ENCODE measurements around the gene KIF3C.

Gene KIF3C

DNA sequence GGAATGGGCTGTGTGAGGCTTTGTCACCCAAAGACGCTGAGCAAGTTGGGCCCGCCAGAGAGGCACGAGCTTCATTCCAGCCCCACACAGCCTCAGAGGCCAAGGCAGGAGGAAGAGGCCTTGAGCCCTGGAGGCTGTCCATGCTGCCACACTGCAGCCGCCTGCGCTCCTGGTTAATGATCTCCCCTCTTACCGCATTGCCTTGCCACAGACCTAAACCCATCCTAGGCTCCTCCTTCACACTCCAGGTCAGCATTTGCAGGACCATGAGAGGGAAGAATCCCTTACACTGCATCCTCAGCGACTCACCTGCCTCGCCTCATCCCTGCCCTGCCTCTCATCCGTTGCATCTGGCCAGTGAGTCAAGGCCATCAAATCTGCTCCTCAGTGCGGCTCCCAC, 24.6 kb downstream of the KIF3C start (continued):
- TF ChIP-seq, protein P1, sequence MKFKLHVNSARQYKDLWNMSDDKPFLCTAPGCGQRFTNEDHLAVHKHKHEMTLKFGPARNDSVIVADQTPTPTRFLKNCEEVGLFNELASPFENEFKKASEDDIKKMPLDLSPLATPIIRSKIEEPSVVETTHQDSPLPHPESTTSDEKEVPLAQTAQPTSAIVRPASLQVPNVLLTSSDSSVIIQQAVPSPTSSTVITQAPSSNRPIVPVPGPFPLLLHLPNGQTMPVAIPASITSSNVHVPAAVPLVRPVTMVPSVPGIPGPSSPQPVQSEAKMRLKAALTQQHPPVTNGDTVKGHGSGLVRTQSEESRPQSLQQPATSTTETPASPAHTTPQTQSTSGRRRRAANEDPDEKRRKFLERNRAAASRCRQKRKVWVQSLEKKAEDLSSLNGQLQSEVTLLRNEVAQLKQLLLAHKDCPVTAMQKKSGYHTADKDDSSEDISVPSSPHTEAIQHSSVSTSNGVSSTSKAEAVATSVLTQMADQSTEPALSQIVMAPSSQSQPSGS (tag by site-specific recombination; IDR thresholded peaks at IDR 0.05; ENCODE audit: low read depth): no peak
- no peak for TF ChIP-seq ZBTB20 (tag by site-specific recombination; IDR thresholded peaks at IDR 0.05)

DNA sequence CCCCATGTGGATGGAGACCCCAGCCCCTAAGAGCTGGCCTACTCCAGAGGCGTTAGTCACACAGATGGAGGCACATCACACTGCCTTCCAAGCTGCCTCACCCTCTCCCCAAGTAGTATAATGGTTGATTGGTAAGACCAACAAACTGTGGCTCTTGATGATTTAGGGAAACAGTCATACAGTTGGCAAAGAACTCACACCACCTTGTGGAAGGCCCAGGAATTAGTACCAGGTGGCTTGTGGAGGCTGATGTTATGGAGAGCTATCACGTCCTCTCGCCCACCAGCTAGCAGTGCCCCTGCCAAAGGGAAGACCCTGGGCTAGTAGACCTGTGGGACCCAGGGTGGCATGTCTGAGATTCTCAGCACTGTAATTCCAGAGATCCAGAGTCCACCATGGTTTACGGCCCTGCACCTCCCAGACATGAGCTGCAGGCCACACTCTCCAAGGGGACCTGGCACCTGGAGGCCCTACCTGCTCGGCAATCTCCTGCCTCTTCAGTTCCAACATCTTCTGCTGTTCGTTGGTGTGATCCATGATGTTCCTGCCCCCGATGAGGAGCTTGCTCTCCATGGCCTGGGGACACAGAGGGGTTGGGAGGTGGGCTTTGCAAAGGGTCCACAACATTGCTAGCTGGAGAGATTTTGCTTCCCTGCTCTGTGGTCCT, 26.3 kb downstream of the KIF3C start:
- H3K9me3 ChIP-seq (ENCODE audit: control insufficient read depth, insufficient read depth, low read depth, low read length): no peaks in the 10 kb centered on the region
- H3K4me3 ChIP-seq (ENCODE audit: low read depth, low read length): no peak overlapping the region
- TF ChIP-seq TCF7L2 (IDR thresholded peaks at IDR 0.05; ENCODE audit: borderline replicate concordance, low read depth, low read length): no peak
- TF ChIP-seq, protein P2, sequence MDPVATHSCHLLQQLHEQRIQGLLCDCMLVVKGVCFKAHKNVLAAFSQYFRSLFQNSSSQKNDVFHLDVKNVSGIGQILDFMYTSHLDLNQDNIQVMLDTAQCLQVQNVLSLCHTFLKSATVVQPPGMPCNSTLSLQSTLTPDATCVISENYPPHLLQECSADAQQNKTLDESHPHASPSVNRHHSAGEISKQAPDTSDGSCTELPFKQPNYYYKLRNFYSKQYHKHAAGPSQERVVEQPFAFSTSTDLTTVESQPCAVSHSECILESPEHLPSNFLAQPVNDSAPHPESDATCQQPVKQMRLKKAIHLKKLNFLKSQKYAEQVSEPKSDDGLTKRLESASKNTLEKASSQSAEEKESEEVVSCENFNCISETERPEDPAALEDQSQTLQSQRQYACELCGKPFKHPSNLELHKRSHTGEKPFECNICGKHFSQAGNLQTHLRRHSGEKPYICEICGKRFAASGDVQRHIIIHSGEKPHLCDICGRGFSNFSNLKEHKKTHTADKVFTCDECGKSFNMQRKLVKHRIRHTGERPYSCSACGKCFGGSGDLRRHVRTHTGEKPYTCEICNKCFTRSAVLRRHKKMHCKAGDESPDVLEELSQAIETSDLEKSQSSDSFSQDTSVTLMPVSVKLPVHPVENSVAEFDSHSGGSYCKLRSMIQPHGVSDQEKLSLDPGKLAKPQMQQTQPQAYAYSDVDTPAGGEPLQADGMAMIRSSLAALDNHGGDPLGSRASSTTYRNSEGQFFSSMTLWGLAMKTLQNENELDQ (tag by site-specific recombination; IDR thresholded peaks at IDR 0.05; ENCODE audit: low read depth): no peak
- TF ChIP-seq, protein P3, sequence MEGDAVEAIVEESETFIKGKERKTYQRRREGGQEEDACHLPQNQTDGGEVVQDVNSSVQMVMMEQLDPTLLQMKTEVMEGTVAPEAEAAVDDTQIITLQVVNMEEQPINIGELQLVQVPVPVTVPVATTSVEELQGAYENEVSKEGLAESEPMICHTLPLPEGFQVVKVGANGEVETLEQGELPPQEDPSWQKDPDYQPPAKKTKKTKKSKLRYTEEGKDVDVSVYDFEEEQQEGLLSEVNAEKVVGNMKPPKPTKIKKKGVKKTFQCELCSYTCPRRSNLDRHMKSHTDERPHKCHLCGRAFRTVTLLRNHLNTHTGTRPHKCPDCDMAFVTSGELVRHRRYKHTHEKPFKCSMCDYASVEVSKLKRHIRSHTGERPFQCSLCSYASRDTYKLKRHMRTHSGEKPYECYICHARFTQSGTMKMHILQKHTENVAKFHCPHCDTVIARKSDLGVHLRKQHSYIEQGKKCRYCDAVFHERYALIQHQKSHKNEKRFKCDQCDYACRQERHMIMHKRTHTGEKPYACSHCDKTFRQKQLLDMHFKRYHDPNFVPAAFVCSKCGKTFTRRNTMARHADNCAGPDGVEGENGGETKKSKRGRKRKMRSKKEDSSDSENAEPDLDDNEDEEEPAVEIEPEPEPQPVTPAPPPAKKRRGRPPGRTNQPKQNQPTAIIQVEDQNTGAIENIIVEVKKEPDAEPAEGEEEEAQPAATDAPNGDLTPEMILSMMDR (tag by site-specific recombination; IDR thresholded peaks at IDR 0.05): 0 out of 2 replicates have a peak, but pooled peaks have one; percentile 34
- POLR2A ChIA-PET: interaction anchor here (0.6 kb wide), 1 partner anchor 1017 kb away, joined by 4 read pairs; no protein-coding TSS in a partner anchor
- no peaks in the 10 kb centered on the region for H3K4me1 ChIP-seq (ENCODE audit: control insufficient read depth, insufficient read depth, low read length)
- CTCF ChIA-PET: interaction anchor here (0.5 to 2.0 kb wide), 8 partner anchors 11 to 358 kb away, joined by 3 to 7 read pairs (median 4); no protein-coding TSS in a partner anchor
- H3K27ac ChIP-seq (ENCODE audit: extremely low read depth, low read depth, low read length): no peak overlapping the region
- H3K36me3 ChIP-seq (ENCODE audit: control insufficient read depth in 2 of 2, insufficient read depth in 1 of 2, low read length in 2 of 2): peaks cover 0 to 15% of the 10 kb centered on the region in 2 experiments; a peak in 1 of 3 replicates

DNA sequence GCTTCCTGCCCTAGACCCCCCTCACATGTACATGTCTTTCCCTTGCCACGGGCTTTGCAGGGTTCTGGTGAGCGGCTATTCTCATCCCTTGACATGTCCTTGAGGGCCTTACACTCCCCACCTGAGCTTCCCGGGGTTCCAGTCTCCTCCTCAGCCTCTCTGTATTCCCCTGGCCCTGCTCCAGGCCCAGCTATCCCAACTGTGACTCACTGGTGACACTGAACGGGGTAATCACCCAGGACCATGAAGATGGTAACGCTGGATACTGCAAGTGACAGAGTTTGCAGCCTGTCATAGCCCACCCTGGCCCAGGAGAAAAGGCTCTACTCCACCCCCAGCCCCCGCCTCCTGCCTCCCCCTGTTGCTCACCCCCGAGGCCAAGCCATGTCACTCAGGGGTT, 27.3 kb downstream of the KIF3C start:
- no peaks in the 10 kb centered on the region for H3K4me1 ChIP-seq (ENCODE audit: control insufficient read depth, insufficient read depth, low read length)
- POLR2A ChIA-PET: no interaction called here
- TF ChIP-seq WT1 (tag by site-specific recombination; IDR thresholded peaks at IDR 0.05) (no peak), FEZF1 (tag by site-specific recombination; IDR thresholded peaks at IDR 0.05) (no peak), ZBTB1 (tag by site-specific recombination; IDR thresholded peaks at IDR 0.05) (no peak), GLIS1 (tag by site-specific recombination; IDR thresholded peaks at IDR 0.05) (no peak), EGR2 (tag by site-specific recombination; IDR thresholded peaks at IDR 0.05; ENCODE audit: low read depth) (no peak)
- TF ChIP-seq, protein P1 (tag by site-specific recombination; IDR thresholded peaks at IDR 0.05; ENCODE audit: low read depth): no peak
- TF ChIP-seq, protein P4, sequence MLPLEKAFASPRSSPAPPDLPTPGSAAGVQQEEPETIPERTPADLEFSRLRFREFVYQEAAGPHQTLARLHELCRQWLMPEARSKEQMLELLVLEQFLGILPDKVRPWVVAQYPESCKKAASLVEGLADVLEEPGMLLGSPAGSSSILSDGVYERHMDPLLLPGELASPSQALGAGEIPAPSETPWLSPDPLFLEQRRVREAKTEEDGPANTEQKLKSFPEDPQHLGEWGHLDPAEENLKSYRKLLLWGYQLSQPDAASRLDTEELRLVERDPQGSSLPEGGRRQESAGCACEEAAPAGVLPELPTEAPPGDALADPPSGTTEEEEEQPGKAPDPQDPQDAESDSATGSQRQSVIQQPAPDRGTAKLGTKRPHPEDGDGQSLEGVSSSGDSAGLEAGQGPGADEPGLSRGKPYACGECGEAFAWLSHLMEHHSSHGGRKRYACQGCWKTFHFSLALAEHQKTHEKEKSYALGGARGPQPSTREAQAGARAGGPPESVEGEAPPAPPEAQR (tag by site-specific recombination; IDR thresholded peaks at IDR 0.05): no peak
- TF ChIP-seq, protein P5, sequence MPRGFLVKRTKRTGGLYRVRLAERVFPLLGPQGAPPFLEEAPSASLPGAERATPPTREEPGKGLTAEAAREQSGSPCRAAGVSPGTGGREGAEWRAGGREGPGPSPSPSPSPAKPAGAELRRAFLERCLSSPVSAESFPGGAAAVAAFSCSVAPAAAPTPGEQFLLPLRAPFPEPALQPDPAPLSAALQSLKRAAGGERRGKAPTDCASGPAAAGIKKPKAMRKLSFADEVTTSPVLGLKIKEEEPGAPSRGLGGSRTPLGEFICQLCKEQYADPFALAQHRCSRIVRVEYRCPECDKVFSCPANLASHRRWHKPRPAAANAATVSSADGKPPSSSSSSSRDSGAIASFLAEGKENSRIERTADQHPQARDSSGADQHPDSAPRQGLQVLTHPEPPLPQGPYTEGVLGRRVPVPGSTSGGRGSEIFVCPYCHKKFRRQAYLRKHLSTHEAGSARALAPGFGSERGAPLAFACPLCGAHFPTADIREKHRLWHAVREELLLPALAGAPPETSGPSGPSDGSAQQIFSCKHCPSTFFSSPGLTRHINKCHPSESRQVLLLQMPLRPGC (tag by site-specific recombination; IDR thresholded peaks at IDR 0.05): no peak
- H3K4me3 ChIP-seq (ENCODE audit: low read depth, low read length): no peak overlapping the region
- no peak overlapping the region for H3K27ac ChIP-seq (ENCODE audit: extremely low read depth, low read depth, low read length)
- no peaks in the 10 kb centered on the region for H3K9me3 ChIP-seq (ENCODE audit: control insufficient read depth, insufficient read depth, low read depth, low read length)
- H3K36me3 ChIP-seq (ENCODE audit: control insufficient read depth in 2 of 2, insufficient read depth in 1 of 2, low read length in 2 of 2): peaks cover 0 to 15% of the 10 kb centered on the region in 2 experiments; a peak in 1 of 3 replicates
- CTCF ChIA-PET: interaction anchor here (0.6 kb wide), 1 partner anchor 11 kb away, joined by 3 read pairs; no protein-coding TSS in a partner anchor

Measured in HEK293 (cell line).